Osteocyte (in vitro differentiated cells): ENCODE data around the gene GET3. TPM values are rescaled to one million over a fixed set of nuclear protein-coding genes. Genes with fewer than 3 reads are reported as not detected.

Experiments used
- DNase-seq: peaks from one replicate; pipeline ENCODE4 v3.0.0; 2021; ENCODE audit warnings: mixed read lengths; ENCODE audit not compliant: unreplicated experiment; ENCODE audit errors: extremely low spot score
- H3K27ac Mint-ChIP-seq: one replicate; pipeline ENCODE4 v1.8.0; 2021; ENCODE audit warnings: mild to moderate bottlenecking, mixed read lengths; ENCODE audit not compliant: unreplicated experiment
- H3K27me3 Mint-ChIP-seq: one replicate; pipeline ENCODE4 v1.8.0; 2021; ENCODE audit warnings: mixed read lengths; ENCODE audit not compliant: unreplicated experiment
- H3K36me3 Mint-ChIP-seq: one replicate; pipeline ENCODE4 v1.8.0; 2021; ENCODE audit warnings: mixed read lengths; ENCODE audit not compliant: unreplicated experiment
- H3K4me1 Mint-ChIP-seq: one replicate; pipeline ENCODE4 v1.8.0; 2021; ENCODE audit warnings: mixed read lengths; ENCODE audit not compliant: unreplicated experiment
- H3K4me3 Mint-ChIP-seq: one replicate; pipeline ENCODE4 v1.8.0; 2021; ENCODE audit warnings: mild to moderate bottlenecking, moderate library complexity, mixed read lengths; ENCODE audit not compliant: unreplicated experiment
- H3K9me3 Mint-ChIP-seq: one replicate; pipeline ENCODE4 v1.8.0; 2021; ENCODE audit warnings: mixed read lengths; ENCODE audit not compliant: unreplicated experiment
- total RNA-seq: library from RNA; stranded (reverse); gene quantifications from 2 replicates; pipeline ENCODE4 v1.2.1, GENCODE V29; 2021
- TF ChIP-seq, protein P1 (sequence below): fragments of 200-600 bp; sonication (generic); IDR thresholded peaks from 2 replicates; pipeline ENCODE4 v1.5.0; 2021; ENCODE audit warnings: antibody characterized with exemption, mild to moderate bottlenecking, moderate library complexity

GET3 gene
- total RNA-seq, 1 donor from 2014 or later, result 72.1 TPM

DNA sequence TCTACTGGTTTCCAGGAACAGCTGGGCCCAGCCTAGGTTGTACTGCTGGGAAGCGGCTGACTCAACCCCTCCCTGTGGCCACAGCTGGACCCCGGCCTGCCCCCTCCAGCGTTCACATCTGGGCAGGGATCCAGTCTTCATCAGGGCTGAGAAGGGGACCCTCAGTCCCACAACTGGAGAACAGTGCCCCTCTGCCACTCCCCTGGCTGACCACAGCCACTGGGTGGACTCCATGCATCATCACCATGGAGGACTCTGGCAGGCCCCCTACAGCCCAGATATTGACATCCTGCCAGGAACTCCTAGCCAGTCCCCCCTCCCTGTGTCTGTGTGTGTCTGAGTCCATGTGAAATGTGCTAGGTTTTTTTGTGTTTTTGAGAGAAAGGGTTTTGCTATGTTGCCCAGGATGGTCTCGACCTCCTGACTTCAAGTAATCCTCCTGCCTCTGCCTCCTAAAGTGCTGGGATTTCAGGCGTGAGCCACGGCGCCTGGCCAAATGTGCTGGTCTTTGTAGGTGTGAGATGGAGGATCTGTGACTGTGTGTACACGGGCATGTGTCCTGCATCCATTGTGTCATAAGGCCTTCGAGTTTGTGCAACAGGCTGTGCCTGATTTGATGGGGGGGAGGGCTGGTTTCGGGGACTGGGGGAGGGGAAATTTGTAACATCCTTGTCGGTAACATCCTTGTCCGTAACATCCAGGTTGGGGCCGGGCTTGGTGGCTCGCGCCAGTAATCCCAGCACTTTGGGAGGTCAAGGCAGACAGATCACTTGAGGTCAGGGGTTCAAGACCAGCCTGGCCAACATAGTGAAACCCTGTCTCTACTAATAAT, 42.1 kb downstream of the GET3 start:
- peak overlapping the region; percentile 98 for H3K27ac Mint-ChIP-seq
- no peaks in the 10 kb centered on the region for H3K36me3 Mint-ChIP-seq
- peak overlapping the region; percentile 78 for H3K4me3 Mint-ChIP-seq
- no peaks in the 10 kb centered on the region for H3K9me3 Mint-ChIP-seq
- peak; percentile 89 for DNase-seq
- H3K4me1 Mint-ChIP-seq, result peaks cover 43% of the 10 kb centered on the region
- TF ChIP-seq, protein P1, sequence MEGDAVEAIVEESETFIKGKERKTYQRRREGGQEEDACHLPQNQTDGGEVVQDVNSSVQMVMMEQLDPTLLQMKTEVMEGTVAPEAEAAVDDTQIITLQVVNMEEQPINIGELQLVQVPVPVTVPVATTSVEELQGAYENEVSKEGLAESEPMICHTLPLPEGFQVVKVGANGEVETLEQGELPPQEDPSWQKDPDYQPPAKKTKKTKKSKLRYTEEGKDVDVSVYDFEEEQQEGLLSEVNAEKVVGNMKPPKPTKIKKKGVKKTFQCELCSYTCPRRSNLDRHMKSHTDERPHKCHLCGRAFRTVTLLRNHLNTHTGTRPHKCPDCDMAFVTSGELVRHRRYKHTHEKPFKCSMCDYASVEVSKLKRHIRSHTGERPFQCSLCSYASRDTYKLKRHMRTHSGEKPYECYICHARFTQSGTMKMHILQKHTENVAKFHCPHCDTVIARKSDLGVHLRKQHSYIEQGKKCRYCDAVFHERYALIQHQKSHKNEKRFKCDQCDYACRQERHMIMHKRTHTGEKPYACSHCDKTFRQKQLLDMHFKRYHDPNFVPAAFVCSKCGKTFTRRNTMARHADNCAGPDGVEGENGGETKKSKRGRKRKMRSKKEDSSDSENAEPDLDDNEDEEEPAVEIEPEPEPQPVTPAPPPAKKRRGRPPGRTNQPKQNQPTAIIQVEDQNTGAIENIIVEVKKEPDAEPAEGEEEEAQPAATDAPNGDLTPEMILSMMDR, result peak; percentile 17
- H3K27me3 Mint-ChIP-seq, result no peaks in the 10 kb centered on the region

DNA sequence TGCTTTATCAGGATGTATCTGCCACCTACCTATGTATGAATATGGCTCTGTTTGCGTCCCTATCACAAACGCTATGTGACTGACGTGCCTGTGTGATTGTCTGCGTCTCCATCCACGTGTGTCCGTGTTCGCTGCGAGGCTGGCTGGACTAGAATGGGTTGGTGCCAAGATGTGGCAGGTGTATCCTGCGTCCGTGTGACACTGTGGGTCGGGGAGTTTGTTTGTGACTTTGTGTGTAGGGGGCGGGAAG, 44.8 kb downstream of the GET3 start:
- Mint-ChIP-seq H3K9me3 (no peaks in the 10 kb centered on the region), H3K27me3 (no peaks in the 10 kb centered on the region), H3K4me3 (peak overlapping the region; percentile 70), H3K27ac (peak overlapping the region; percentile 85), H3K36me3 (no peaks in the 10 kb centered on the region), H3K4me1 (peaks cover 44% of the 10 kb centered on the region)
- TF ChIP-seq, protein P1, result no peak
- no peak for DNase-seq

DNA sequence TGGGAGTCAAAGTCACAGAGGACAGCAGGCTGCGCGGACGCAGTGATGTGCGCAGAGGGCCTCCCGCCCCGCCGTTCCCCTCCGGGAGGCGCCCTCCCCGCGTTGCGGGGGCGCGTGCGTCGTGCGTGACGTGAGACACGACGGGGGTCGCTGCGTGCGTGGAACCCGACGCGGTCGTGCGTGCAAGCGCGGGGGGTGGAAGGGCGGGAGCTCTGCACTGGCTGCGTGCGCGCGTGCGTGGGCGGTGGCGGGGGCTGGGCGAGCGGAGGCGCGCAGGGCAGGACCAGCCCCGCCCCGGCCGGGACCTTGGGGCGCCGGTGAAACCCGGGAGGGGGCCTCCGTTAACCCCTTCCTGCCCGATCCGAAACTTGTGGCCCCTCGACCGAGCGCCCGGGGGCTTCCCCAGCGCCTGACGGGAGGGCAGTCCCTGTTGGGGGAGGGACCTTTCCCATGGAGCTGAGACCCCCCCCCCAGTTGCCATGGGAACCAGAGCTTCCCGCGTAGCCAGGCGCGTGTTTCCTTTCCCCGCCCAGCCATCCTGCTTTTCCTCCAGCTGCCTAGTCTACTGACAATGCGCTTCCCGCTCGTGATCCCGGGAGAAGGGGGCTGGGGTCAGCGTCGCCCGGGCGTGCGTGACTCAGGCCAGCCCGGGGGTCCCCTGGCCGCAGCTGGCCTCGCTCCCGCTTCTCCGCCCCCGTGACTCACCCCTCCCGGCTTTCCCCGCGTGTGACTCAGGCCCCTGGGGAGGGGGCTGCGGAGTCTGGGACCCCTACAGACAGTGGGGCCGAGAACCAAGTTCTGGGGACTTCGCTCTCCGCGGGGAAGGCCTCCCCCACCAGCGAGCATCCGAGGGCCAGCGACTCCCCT, 45.4 kb downstream of the GET3 start:
- H3K27ac Mint-ChIP-seq, result peak overlapping the region; percentile 85
- no peak for DNase-seq
- no peaks in the 10 kb centered on the region for H3K27me3 Mint-ChIP-seq
- H3K9me3 Mint-ChIP-seq, result no peaks in the 10 kb centered on the region
- H3K4me1 Mint-ChIP-seq, result peaks cover 40% of the 10 kb centered on the region
- TF ChIP-seq, protein P1, result no peak
- peak overlapping the region; percentile 70 for H3K4me3 Mint-ChIP-seq
- H3K36me3 Mint-ChIP-seq, result no peaks in the 10 kb centered on the region

DNA sequence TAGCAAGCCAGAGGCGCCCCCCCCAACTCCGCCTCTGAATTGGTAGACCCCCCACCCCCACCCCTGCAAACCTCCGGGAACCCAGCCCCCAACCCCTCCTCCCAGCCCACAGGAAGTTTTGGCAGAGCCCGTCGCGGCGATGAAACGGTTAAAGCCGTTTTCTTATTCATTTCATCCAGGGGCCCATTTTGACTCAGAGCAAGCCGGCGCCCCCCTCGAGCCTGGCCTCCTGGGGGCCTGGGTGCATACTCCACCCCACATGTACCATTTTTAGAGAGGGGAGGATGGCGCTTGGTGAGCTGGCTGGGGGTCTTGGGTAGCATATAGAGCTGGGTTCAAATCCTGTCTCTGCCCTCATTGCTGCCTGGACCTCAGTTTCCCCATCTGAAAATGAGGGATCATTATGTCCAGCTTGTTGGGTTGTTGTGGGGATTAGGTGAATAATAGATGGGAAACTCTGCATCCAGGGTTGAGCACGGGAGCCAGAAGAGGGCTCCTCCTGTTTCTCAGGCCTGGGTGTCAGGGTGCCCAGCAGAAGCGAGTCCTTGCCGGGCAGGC, 46.1 kb downstream of the GET3 start:
- DNase-seq, result no peak
- Mint-ChIP-seq H3K4me3 (peak overlapping the region; percentile 62), H3K36me3 (no peaks in the 10 kb centered on the region), H3K27ac (no peak overlapping the region), H3K4me1 (peaks cover 42% of the 10 kb centered on the region), H3K9me3 (no peaks in the 10 kb centered on the region), H3K27me3 (no peaks in the 10 kb centered on the region)
- TF ChIP-seq, protein P1, result no peak
